ENCODE results near the gene ARHGDIB.

Gene ARHGDIB

GRCh38 chr12:14982562-14982961 is 21.2 kb upstream of the ARHGDIB start:
- DNase-seq = peak; percentile 91

- peak; percentile 92 for DNase-seq
These were observed 19.6 kb upstream of the ARHGDIB start for GRCh38 chr12:14981049-14981448.

GRCh38 chr12:14979468-14979867 is 18.1 kb upstream of the ARHGDIB start:
- no peak for DNase-seq

GRCh38 chr12:14976658-14977057 is 15.3 kb upstream of the ARHGDIB start:
- peak; percentile 54 for DNase-seq

- DNase-seq = peak; percentile 64
These were observed 14.1 kb upstream of the ARHGDIB start for GRCh38 chr12:14975457-14975856.

GRCh38 chr12:14974633-14975032 is 13.2 kb upstream of the ARHGDIB start:
- DNase-seq = no peak

- DNase-seq = no peak
These were observed 11.4 kb upstream of the ARHGDIB start, which contains the start of gene PDE6H for GRCh38 chr12:14972816-14973215. PDE6H (plus strand) TSS chr12:14973042; CDS start chr12:14978013, 4,971 bp downstream.

GRCh38 chr12:14970473-14970872 is 9.1 kb upstream of the ARHGDIB start:
- no peak for DNase-seq

GRCh38 chr12:14968478-14968877 is 7.1 kb upstream of the ARHGDIB start:
- DNase-seq = no peak

- DNase-seq = no peak
These were observed 3.8 kb upstream of the ARHGDIB start for GRCh38 chr12:14965221-14965620.

GRCh38 chr12:14964406-14964805 is 3.0 kb upstream of the ARHGDIB start:
- DNase-seq = no peak

GRCh38 chr12:14963520-14963919 is 2.1 kb upstream of the ARHGDIB start:
- no peak for DNase-seq

- no peak for DNase-seq
These were observed 1.4 kb upstream of the ARHGDIB start for GRCh38 chr12:14962797-14963196.

- peak; percentile 47 for DNase-seq
These were observed 745 bp upstream of the ARHGDIB start for GRCh38 chr12:14962153-14962539.

- DNase-seq = peak; percentile 71
These were observed 594 bp downstream of the ARHGDIB start for GRCh38 chr12:14960548-14961465.

- DNase-seq = no peak
These were observed 1.4 kb downstream of the ARHGDIB start for GRCh38 chr12:14959916-14960496.

- peak; percentile 71 for DNase-seq
These were observed 1.9 kb downstream of the ARHGDIB start for GRCh38 chr12:14959463-14959862.

- DNase-seq = no peak
These were observed 2.3 kb downstream of the ARHGDIB start for GRCh38 chr12:14959126-14959440.

GRCh38 chr12:14958361-14959125 is 2.9 kb downstream of the ARHGDIB start:
- no peak for DNase-seq

- DNase-seq = peak; percentile 54
These were observed 3.7 kb downstream of the ARHGDIB start for GRCh38 chr12:14957551-14958168.

- no peak for DNase-seq
These were observed 4.5 kb downstream of the ARHGDIB start for GRCh38 chr12:14956905-14957304.

- peak; percentile 74 for DNase-seq
These were observed 5.1 kb downstream of the ARHGDIB start for GRCh38 chr12:14956024-14956891.
